MM.1S (cell line): ENCODE results near the gene CYP4A22.

ENCODE experiments used
- DNase-seq: peaks from one replicate; pipeline ENCODE4 v3.0.0-alpha.2; 2015
- H2AFZ ChIP-seq: fragments of 300-600 bp; sonication (generic); 2 replicates; pipeline ENCODE4 v1.6.0; 2016; ENCODE audit warnings: antibody characterized with exemption, low read length
- H3F3A ChIP-seq: fragments of 300-600 bp; sonication (generic); 2 replicates; pipeline ENCODE4 v1.6.1; 2016; ENCODE audit warnings: mild to moderate bottlenecking, antibody characterized with exemption, low read length, moderate library complexity, mixed read lengths; ENCODE audit not compliant: insufficient read depth
- H3K27ac ChIP-seq: fragments of 300-600 bp; sonication (generic); 2 replicates; pipeline ENCODE4 v1.5.1; 2016; ENCODE audit warnings: mild to moderate bottlenecking, low read length
- H3K27me3 ChIP-seq: fragments of 300-600 bp; sonication (generic); replicated peaks from 2 replicates; pipeline ENCODE4 v1.6.0; 2016; ENCODE audit warnings: low read length; ENCODE audit not compliant: insufficient read depth
- H3K36me3 ChIP-seq: fragments of 300-600 bp; sonication (generic); replicated peaks from 2 replicates; pipeline ENCODE4 v1.6.1; 2016; ENCODE audit warnings: mild to moderate bottlenecking, low read length, mixed read lengths; ENCODE audit not compliant: insufficient read depth
- H3K4me1 ChIP-seq: fragments of 300-600 bp; sonication (generic); 2 replicates; pipeline ENCODE4 v1.6.1; 2016; ENCODE audit warnings: low read length, mixed read lengths
- H3K4me2 ChIP-seq: fragments of 300-600 bp; sonication (generic); 2 replicates; pipeline ENCODE4 v1.6.0; 2016; ENCODE audit warnings: low read depth, low read length
- H3K4me3 ChIP-seq: fragments of 300-600 bp; sonication (generic); 2 replicates; pipeline ENCODE4 v1.5.1; 2016; ENCODE audit warnings: low read length, mixed read lengths
- H3K79me2 ChIP-seq: fragments of 300-600 bp; sonication (generic); 2 replicates; pipeline ENCODE4 v1.6.1; 2016; ENCODE audit warnings: mixed run types, low read length, mixed read lengths
- H3K9ac ChIP-seq: fragments of 300-600 bp; sonication (generic); 2 replicates; pipeline ENCODE4 v1.6.1; 2016; ENCODE audit warnings: low read length, mixed read lengths
- H3K9me2 ChIP-seq: fragments of 300-600 bp; sonication (generic); replicated peaks from 2 replicates; pipeline ENCODE4 v1.6.1; 2016; ENCODE audit warnings: mild to moderate bottlenecking, low read length, mixed read lengths; ENCODE audit not compliant: insufficient read depth
- H3K9me3 ChIP-seq: fragments of 300-600 bp; sonication (generic); replicated peaks from 2 replicates; pipeline ENCODE4 v1.6.1; 2016; ENCODE audit warnings: mild to moderate bottlenecking, low read length, mixed read lengths; ENCODE audit not compliant: insufficient read depth
- H4K20me1 ChIP-seq: fragments of 300-600 bp; sonication (generic); 2 replicates; pipeline ENCODE4 v1.6.1; 2016; ENCODE audit warnings: mild to moderate bottlenecking, low read length, moderate library complexity, mixed read lengths; ENCODE audit not compliant: insufficient read depth
- EZH2 ChIP-seq: fragments of 300-600 bp; sonication (generic); optimal IDR thresholded peaks from 2 replicates; pipeline ENCODE3; 2017; ENCODE audit warnings: low read depth, mild to moderate bottlenecking, antibody characterized with exemption, low read length, mixed read lengths
- EZH2phosphoT487 ChIP-seq: fragments of 300-600 bp; sonication (generic); IDR thresholded peaks from 2 replicates; pipeline ENCODE4 v1.6.1; 2018; ENCODE audit warnings: antibody characterized with exemption, low read length
- TF ChIP-seq, protein P1 (sequence below): fragments of 300-600 bp; sonication (generic); IDR thresholded peaks from 2 replicates; pipeline ENCODE4 v1.5.1; 2016; ENCODE audit warnings: antibody characterized with exemption, low read length, mixed read lengths

CYP4A22 gene

DNA sequence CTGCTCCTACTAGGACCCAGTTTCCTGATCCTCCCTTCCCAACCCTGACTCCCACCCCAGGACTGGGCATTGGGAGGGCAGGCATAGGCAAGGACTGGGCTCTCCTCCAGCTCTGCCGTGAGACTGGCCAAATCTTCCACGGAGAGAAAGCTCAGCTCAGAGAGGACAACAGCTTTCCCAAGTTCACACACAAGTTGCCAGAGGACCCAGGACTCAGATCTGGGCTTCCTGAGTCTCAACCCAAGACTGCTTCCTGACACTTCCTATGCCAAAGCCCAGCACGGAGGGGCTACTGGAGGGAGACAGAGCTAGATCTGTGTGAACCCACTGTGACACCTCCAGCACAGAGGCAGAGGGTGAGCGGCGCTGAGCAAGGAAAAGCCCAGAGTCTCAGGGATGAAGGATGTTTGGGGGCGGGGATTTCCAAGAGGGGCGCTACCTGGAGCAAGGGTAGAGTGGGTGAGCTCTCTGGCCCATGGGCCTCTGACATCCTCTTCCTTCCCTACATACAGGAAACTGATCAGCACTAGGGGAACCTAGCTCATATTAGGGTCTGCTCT is 45.5 kb downstream of the CYP4A22 start:
- TF ChIP-seq EZH2 = no peak
- TF ChIP-seq EZH2phosphoT487 = no peak
- TF ChIP-seq, protein P1, sequence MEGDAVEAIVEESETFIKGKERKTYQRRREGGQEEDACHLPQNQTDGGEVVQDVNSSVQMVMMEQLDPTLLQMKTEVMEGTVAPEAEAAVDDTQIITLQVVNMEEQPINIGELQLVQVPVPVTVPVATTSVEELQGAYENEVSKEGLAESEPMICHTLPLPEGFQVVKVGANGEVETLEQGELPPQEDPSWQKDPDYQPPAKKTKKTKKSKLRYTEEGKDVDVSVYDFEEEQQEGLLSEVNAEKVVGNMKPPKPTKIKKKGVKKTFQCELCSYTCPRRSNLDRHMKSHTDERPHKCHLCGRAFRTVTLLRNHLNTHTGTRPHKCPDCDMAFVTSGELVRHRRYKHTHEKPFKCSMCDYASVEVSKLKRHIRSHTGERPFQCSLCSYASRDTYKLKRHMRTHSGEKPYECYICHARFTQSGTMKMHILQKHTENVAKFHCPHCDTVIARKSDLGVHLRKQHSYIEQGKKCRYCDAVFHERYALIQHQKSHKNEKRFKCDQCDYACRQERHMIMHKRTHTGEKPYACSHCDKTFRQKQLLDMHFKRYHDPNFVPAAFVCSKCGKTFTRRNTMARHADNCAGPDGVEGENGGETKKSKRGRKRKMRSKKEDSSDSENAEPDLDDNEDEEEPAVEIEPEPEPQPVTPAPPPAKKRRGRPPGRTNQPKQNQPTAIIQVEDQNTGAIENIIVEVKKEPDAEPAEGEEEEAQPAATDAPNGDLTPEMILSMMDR = no peak
- Histone ChIP-seq H2AFZ (no peak overlapping the region), H3K27ac (no peak overlapping the region), H3K9ac (no peak overlapping the region), H3K4me2 (no peak overlapping the region), H3K9me3 (no peaks in the 10 kb centered on the region), H3K79me2 (no peaks in the 10 kb centered on the region), H3F3A (no peaks in the 10 kb centered on the region), H3K9me2 (no peaks in the 10 kb centered on the region), H3K4me1 (no peaks in the 10 kb centered on the region), H3K36me3 (no peaks in the 10 kb centered on the region), H3K27me3 (peaks cover 32% of the 10 kb centered on the region; the same call in 1 of the 2 replicates), H4K20me1 (no peaks in the 10 kb centered on the region), H3K4me3 (no peak overlapping the region)
- no peak for DNase-seq

DNA sequence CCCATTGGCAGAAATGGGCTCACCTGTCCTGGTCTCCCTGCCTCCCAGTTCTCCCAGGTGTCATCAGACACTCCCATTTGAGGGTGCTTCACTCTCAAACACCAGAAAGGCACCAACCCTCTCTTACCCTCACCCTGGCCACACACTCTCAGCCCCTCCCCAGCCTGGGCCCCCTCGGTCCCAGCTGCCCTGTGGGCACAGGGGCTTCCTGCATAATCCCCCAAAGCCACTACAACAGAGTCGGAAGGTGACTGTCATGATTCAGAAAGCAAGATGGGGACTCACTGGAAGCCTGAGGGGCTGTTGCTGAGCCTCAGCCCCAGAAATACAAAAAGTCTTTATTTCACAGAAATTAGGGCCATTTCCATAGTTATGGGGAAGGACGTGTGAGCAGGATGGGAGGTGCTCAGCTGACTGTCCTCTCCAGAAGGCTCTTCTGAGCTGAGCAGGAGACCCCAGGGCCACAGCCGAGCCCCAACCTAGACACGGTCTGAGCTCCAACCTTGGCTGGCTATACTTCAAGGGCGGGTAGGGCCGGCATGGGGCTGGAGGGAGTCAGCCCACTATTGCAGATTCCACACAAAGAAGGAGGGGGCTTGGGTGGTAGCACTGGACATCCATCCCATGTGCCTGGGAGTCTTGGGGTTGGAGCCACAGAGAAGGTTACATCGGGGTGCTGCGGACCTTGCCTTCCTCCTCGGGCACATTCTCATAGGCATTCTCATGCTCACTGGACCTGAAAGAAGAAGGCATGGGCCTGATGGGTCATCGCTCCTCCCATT is 46.3 kb downstream of the CYP4A22 start:
- TF ChIP-seq, protein P1 = no peak
- TF ChIP-seq EZH2 = no peak
- TF ChIP-seq EZH2phosphoT487 = no peak
- H2AFZ ChIP-seq = no peak overlapping the region
- no peak overlapping the region for H3K4me2 ChIP-seq
- H3K9ac ChIP-seq = no peak overlapping the region
- no peaks in the 10 kb centered on the region for H3F3A ChIP-seq
- H3K9me3 ChIP-seq = no peaks in the 10 kb centered on the region
- no peaks in the 10 kb centered on the region for H4K20me1 ChIP-seq
- no peaks in the 10 kb centered on the region for H3K4me1 ChIP-seq
- DNase-seq = no peak
- H3K27me3 ChIP-seq = peaks cover 32% of the 10 kb centered on the region; the same call in 1 of the 2 replicates
- H3K27ac ChIP-seq = no peak overlapping the region
- no peak overlapping the region for H3K4me3 ChIP-seq
- H3K79me2 ChIP-seq = no peaks in the 10 kb centered on the region
- H3K36me3 ChIP-seq = no peaks in the 10 kb centered on the region
- no peaks in the 10 kb centered on the region for H3K9me2 ChIP-seq

DNA sequence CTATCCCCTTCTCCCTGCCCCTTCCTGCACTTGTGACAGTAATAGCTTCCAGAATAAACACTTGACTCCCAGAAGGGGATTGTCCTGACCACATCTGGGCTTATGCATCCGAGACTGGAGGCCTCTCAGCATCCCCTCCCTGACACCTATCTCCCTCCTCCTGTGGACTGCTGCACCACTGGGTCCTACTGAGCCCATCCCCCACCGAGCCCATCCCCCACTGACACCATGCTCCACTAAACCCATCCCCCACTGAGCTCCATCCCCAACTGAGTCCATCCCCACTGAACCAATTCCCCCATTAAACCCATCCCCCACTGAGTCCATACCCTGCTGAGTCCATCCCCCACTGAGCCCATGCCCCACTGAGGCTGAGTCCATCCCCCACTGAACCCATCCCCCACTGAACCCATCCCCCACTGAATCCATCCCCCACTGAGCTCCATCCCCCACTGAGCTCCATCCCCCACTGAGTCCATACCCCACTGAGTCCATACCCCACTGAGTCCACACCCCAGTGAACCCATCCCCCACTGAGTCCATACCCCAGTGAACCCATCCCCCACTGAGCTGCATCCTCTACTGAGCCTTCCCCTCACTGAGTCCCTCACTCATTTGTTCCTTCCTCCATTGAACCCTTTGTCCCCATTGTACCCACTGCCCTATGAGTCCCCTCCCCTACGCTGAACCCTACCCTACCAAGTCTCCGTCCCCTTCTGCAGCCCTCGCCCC is 47.0 kb downstream of the CYP4A22 start:
- Histone ChIP-seq H3K27ac (no peak overlapping the region), H3K4me2 (no peak overlapping the region), H3K27me3 (peaks cover 32% of the 10 kb centered on the region; the same call in 1 of the 2 replicates), H2AFZ (no peak overlapping the region), H3K9me3 (no peaks in the 10 kb centered on the region), H3K79me2 (no peaks in the 10 kb centered on the region), H3K4me3 (no peak overlapping the region), H3K9me2 (no peaks in the 10 kb centered on the region), H3K9ac (no peak overlapping the region), H3F3A (no peaks in the 10 kb centered on the region), H3K4me1 (no peaks in the 10 kb centered on the region), H4K20me1 (no peaks in the 10 kb centered on the region), H3K36me3 (no peaks in the 10 kb centered on the region)
- no peak for DNase-seq
- TF ChIP-seq EZH2 (no peak), EZH2phosphoT487 (no peak)
- TF ChIP-seq, protein P1 = no peak
